BE2C (cell line): Measurements from ENCODE around the gene NFIB.

ENCODE experiments used
- DNase-seq: peaks from one replicate; pipeline ENCODE4 v3.0.0-alpha.2; 2020
- H3K27me3 ChIP-seq: fragments of 250-450 bp; sonication (Bioruptor Pico); 2 replicates; pipeline ENCODE4 v1.5.1; 2020; ENCODE audit warnings: mild to moderate bottlenecking
- H3K36me3 ChIP-seq: fragments of 250-450 bp; sonication (Bioruptor Pico); 2 replicates; pipeline ENCODE4 v1.5.1; 2020; ENCODE audit warnings: mild to moderate bottlenecking
- H3K4me1 ChIP-seq: fragments of 250-450 bp; sonication (Bioruptor Pico); 2 replicates; pipeline ENCODE4 v1.5.1; 2020
- H3K4me3 ChIP-seq: 2 replicates; pipeline ENCODE4 v1.5.1; 2011; ENCODE audit warnings: low read depth, low read length
- H3K9me3 ChIP-seq: fragments of 250-450 bp; sonication (Bioruptor Pico); 2 replicates; pipeline ENCODE4 v1.5.1; 2020
- CTCF ChIP-seq: IDR thresholded peaks from 2 replicates; pipeline ENCODE4 v1.5.1; 2012; ENCODE audit warnings: mild to moderate bottlenecking, low read depth, low read length

The NFIB gene

DNA sequence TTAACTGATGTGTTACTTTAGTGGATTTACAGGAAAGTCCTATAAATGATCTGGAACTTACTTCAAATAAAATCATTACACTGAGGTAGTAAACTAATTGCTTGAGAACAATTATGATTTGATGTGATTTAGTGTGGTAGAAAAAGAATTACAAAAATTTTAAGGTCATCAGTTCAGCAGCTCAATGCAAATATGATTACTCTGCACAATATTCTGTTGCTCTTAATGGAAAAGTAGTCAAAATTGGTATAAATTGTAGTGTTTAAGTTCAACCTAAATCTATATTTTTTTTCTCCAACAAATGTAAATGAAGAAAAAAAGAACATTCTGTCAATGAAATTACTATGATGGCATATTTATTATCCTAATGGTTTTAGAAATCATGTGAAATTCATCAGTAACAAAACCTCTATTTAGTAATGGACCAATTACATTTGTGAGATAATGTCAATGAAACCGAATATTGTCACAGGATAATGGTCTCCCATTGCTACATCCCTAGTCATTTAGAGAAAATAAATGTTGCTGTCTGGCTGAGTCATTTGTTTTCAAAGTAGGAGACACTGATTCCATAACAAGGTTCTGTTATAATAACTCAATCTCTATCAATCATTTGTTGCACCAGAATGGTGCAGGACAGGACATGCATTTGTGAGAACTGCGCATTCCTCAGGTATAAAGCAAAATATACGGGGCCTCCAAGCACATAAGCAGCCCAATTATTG, 177.1 kb downstream of the NFIB start:
- Histone ChIP-seq H3K27me3 (no peaks in the 10 kb centered on the region), H3K36me3 (no peaks in the 10 kb centered on the region; the same call in none of the 2 replicates), H3K4me1 (peaks cover 11% of the 10 kb centered on the region), H3K9me3 (no peaks in the 10 kb centered on the region), H3K4me3 (no peak overlapping the region)
- no peak for DNase-seq
- TF ChIP-seq CTCF = no peak

DNA sequence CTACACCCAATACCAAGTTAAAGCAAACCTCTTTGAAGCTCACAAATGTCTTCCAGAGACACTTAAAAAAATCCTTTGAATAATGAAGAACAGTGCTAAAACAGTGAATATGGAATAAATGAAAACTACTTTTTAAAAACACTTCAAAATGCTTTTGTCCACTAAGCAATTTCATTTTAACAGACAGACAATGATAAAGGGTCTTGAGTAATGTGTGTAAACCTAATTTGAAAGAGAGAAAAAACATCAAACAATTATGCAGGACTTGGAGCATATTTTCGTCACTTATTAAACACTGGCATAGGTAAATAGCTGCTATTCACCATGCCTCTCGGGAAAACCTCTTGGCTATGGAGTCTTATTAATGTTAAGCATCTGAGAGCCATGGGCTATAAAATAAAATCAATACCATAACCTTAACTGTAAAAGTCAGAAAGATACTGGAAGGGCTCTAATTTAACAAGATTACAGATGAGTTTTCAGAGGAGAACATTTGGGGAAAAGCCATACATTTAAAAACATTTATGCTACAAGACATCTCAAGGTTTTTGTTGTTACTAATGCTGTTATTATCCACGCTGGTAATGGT, 177.8 kb downstream of the NFIB start:
- TF ChIP-seq CTCF = no peak
- DNase-seq = no peak
- no peaks in the 10 kb centered on the region; the same call in none of the 2 replicates for H3K36me3 ChIP-seq
- H3K27me3 ChIP-seq = no peaks in the 10 kb centered on the region
- peaks cover 17% of the 10 kb centered on the region for H3K4me1 ChIP-seq
- H3K9me3 ChIP-seq = no peaks in the 10 kb centered on the region
- no peak overlapping the region for H3K4me3 ChIP-seq

DNA sequence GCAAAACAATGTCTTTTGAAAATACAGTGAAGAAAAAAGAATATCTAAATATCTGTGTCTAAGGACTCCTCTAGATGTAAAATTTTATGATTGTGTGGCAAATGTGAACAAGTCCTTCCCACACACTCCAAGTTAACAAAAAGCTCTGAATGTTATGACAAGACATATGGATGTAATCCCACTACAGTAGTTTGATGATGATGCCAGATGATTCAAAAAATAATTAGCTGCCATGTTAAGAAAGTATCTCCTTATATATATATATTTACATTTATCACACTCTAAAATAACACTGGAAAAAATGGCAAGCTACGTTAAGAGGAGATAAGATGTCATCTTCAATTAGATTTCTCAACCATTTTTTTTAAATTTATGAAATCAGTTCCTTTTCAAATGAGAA, 178.5 kb downstream of the NFIB start:
- no peak overlapping the region for H3K4me3 ChIP-seq
- no peak for DNase-seq
- H3K4me1 ChIP-seq = peaks cover 17% of the 10 kb centered on the region
- H3K9me3 ChIP-seq = no peaks in the 10 kb centered on the region
- no peaks in the 10 kb centered on the region; the same call in none of the 2 replicates for H3K36me3 ChIP-seq
- H3K27me3 ChIP-seq = no peaks in the 10 kb centered on the region
- no peak for TF ChIP-seq CTCF

DNA sequence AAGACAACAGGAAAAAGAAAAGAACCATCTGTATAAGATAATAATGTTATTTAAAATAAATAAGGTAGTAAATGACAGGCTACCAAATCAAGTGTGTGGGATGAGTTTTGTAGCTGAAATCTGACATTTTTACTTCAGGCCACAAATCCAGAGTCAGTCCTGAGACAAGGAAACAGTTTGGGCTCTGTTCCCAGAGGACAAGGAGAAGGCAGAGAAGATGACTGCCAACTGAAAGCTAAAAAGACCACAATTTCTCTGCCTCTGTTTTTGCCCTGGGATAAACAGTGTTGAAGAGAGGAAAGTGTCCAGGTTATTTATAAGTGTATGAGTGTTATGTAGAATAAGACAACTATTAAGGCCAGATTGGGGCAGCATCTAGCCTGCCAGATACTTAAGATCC, 180.5 kb downstream of the NFIB start:
- Histone ChIP-seq H3K36me3 (no peaks in the 10 kb centered on the region; the same call in none of the 2 replicates), H3K4me3 (no peak overlapping the region), H3K4me1 (peaks cover 17% of the 10 kb centered on the region), H3K27me3 (no peaks in the 10 kb centered on the region), H3K9me3 (no peaks in the 10 kb centered on the region)
- no peak for DNase-seq
- TF ChIP-seq CTCF = no peak

DNA sequence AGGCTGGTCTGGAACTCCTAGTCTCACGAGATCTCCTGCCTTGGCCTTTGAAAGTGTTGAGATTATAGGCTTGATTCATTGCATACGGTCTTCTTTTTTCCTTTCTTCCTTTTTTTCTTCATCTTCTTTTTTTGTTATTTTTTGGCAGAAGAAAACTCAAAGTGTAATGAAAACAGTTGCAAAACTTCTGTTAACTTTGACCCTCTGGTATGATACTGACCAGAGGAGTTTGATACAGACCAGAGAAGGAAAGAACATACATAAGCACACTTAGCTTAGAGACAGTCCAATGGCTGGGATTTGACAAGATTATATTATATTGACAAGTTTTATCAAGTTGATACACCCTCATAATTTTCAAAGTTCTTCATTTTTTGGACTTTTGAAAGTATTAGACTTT, 181.2 kb downstream of the NFIB start:
- Histone ChIP-seq H3K9me3 (no peaks in the 10 kb centered on the region), H3K4me1 (peaks cover 17% of the 10 kb centered on the region), H3K36me3 (no peaks in the 10 kb centered on the region; the same call in none of the 2 replicates), H3K27me3 (no peaks in the 10 kb centered on the region), H3K4me3 (no peak overlapping the region)
- DNase-seq = no peak
- TF ChIP-seq CTCF = no peak
